Measurements from ENCODE around the gene THYN1. TPM values are rescaled to one million over a fixed set of nuclear protein-coding genes. Genes with fewer than 3 reads are reported as not detected.

THYN1 gene
- total and polyA plus RNA-seq, 3 donors from 2014 or later = 85.0 to 94.0 (median 86.9) TPM

GRCh38 chr11:134231958-134232659, 21.0 kb downstream of the THYN1 start:
- TF ChIP-seq POLR2A (IDR thresholded peaks at IDR 0.05) (no peak), CTCF (IDR thresholded peaks at IDR 0.05) (no peak)

DNA sequence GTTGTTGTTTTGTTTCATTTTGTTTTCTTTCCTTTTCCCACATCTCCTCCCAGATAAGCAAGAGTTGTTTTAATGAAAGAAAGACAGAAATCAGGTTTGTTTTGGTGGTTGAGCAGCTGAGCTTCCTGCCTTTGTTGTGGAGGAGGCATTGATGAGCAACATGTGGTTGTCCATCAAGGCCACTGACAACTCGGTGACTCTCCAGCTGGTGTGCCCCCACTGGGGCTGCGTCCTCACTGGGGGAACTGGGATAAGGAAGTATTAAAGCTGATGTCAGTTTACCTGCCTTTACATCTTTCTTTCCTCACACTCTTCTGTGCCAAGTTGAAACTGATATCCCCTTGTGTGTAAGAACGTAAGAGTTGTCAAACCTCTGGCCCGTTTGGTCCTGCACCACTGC, 22.8 kb downstream of the THYN1 start:
- Histone ChIP-seq H3K27ac (no peak overlapping the region), H3K4me1 (peaks cover 36% of the 10 kb centered on the region), H3K4me3 (no peak overlapping the region), H3K27me3 (no peaks in the 10 kb centered on the region), H3K9me3 (no peaks in the 10 kb centered on the region), H3K36me3 (ENCODE audit: low read depth, missing control alignments) (no peaks in the 10 kb centered on the region)
- intact Hi-C loops (cut with DNase I; ENCODE audit: low total_unique reads) = no loop called here
- DNase-seq = no peak
- no peak for TF ChIP-seq POLR2A (IDR thresholded peaks at IDR 0.05)
- no peak for TF ChIP-seq CTCF (IDR thresholded peaks at IDR 0.05)
- 35 to 70% methylated on average over 4 of the region's 4 CpGs for WGBS, 2 donors

More at GRCh38 chr11:134231958-134232659, 21.0 kb downstream of the THYN1 start:
- H3K4me1 ChIP-seq = peaks cover 23% of the 10 kb centered on the region
- H3K36me3 ChIP-seq (ENCODE audit: low read depth, missing control alignments) = no peaks in the 10 kb centered on the region
- WGBS, 2 donors = 55 to 58% methylated on average over 10 of the region's 10 CpGs
- H3K27ac ChIP-seq = no peak overlapping the region
- H3K27me3 ChIP-seq = no peaks in the 10 kb centered on the region
- no peaks in the 10 kb centered on the region for H3K9me3 ChIP-seq
- intact Hi-C loops (cut with DNase I; ENCODE audit: low total_unique reads) = no loop called here
- DNase-seq = no peak
- no peak overlapping the region for H3K4me3 ChIP-seq

DNA sequence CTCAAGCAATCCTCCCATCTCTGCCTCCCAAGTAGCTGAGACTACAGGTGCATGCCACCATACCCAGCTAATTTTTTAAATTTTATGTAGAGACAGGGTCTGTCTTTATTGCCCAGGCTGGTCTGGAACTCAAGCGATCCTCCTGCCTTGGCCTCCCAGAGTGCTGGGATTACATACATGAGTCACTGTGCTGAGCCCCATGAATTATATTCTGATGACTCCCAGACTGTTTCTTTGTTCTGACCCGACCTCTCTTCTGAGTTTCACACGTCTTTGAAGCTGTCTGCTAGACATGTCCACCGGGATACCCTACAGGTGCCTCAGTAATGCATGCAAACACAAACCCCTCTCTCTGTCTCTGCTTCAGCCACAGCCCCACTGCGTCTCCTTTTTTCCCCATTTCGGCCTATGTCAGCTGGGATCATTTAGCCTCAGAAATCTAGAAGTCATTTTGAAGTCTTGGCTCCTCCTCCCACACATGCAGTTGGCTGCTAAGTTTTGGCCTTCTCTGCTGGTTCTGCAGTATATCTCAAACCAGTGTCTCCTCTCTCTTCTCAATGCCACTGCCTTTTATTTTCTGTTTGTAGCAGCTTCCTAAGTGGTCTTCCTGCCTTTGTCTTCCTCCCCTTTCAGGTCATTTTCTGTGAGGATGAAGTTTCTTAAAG, 23.9 kb downstream of the THYN1 start:
- no peaks in the 10 kb centered on the region for H3K36me3 ChIP-seq (ENCODE audit: low read depth, missing control alignments)
- peaks cover 30% of the 10 kb centered on the region for H3K4me1 ChIP-seq
- TF ChIP-seq POLR2A (IDR thresholded peaks at IDR 0.05) (no peak), CTCF (IDR thresholded peaks at IDR 0.05) (no peak)
- H3K4me3 ChIP-seq = no peak overlapping the region
- intact Hi-C loops (cut with DNase I; ENCODE audit: low total_unique reads) = no loop called here
- 69 to 73% methylated on average over 6 of the region's 6 CpGs for WGBS, 2 donors
- no peaks in the 10 kb centered on the region for H3K9me3 ChIP-seq
- H3K27me3 ChIP-seq = no peaks in the 10 kb centered on the region
- no peak for DNase-seq
- H3K27ac ChIP-seq = no peak overlapping the region

DNA sequence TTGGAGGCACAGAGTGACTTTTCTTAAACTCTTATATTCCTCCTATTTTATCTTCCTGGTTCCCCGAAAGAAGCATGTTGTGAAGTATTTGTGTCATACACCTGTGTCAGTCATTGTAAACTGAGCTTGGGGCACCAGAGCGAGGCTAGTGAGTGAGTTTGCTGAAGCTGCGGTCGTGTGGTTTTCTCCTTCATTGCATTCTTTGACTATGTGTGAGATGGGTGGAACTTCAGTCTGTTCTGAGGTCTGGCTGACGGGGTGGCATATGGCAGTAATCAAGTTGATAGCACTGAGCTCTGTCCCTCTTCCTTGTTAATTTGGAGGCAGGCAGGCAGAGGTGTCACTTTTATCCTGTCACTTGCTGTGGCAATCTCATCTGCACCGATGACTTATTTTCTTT, 24.5 kb downstream of the THYN1 start:
- DNase-seq = no peak
- Histone ChIP-seq H3K27me3 (no peaks in the 10 kb centered on the region), H3K9me3 (no peaks in the 10 kb centered on the region), H3K4me1 (peaks cover 30% of the 10 kb centered on the region), H3K36me3 (ENCODE audit: low read depth, missing control alignments) (no peaks in the 10 kb centered on the region), H3K4me3 (no peak overlapping the region), H3K27ac (no peak overlapping the region)
- 81 to 83% methylated on average over 6 of the region's 6 CpGs for WGBS, 2 donors
- intact Hi-C loops (cut with DNase I; ENCODE audit: low total_unique reads) = no loop called here
- TF ChIP-seq POLR2A (IDR thresholded peaks at IDR 0.05) = no peak
- no peak for TF ChIP-seq CTCF (IDR thresholded peaks at IDR 0.05)

Data from testis (tissue), 3 donors.